ENCODE measurements around the gene CCDC170. TPM values are rescaled to one million over a fixed set of nuclear protein-coding genes. Genes with fewer than 3 reads are reported as not detected.

CCDC170 gene
- total RNA-seq, 1 experiment from 2014 or later: not detected

Other genes starting within 250 kb of the CCDC170 start
- gene ZBTB2, start 102.5 kb upstream of the CCDC170 start, total RNA-seq (2014; rRNA removed; shearing (Covaris generic); ENCODE audit: low replicate concordance): 23.3 and 34.0 TPM in 2 replicates
- gene RMND1, start 41.9 kb upstream of the CCDC170 start, total RNA-seq (2014; rRNA removed; shearing (Covaris generic); ENCODE audit: low replicate concordance): 19.2 and 23.5 TPM in 2 replicates